GM19467 (cell line): Measurements from ENCODE around the gene AKAP13.

ENCODE experiments used
- ATAC-seq: cut with Tn5 transposase; IDR thresholded peaks from one replicate; pipeline ENCODE4 v1.9.1; 2021; ENCODE audit warnings: mild to moderate bottlenecking, moderate library complexity; ENCODE audit not compliant: unreplicated experiment

AKAP13 gene

DNA sequence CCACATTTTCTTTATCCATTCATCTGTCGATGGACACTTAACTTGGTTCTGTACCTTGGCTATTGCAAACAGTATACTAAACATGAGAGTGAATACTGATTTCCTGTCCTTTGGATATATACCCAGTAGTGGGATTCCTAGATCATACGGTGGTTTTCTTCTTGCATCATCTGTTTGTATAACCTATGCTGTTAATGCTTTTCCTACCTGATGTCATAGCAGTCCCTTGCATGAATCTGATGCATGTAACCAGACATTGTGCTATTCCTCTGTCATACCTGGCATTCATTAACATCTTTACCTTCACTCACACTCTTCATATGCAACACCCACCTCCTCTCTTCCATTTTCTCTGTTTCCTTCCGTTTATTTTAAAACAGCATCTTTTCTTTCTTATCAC lies 229.1 kb downstream of the AKAP13 start:
- no peak for ATAC-seq

DNA sequence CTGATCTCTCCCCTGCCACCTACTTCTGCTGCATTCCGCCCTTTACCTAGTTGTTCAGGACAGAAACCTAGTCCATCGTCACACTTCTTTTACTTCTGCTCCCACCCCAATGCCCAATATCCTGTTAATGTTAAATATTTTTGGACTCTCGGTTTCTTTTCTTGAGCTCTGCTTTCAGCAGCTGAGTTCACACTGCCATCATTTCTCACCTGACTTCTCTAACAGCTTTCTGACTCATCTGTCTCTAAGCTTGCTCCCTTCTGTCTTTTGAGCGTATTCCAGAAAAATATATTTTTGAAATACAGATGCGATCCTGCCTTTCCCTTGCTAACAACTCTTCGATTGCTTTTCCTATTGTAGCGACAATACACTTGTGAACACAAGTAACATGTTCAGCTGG lies 231.0 kb downstream of the AKAP13 start:
- no peak for ATAC-seq

- no peak for ATAC-seq
Measured at GRCh38 chr15:85614059-85614458, 233.7 kb downstream of the AKAP13 start.

DNA sequence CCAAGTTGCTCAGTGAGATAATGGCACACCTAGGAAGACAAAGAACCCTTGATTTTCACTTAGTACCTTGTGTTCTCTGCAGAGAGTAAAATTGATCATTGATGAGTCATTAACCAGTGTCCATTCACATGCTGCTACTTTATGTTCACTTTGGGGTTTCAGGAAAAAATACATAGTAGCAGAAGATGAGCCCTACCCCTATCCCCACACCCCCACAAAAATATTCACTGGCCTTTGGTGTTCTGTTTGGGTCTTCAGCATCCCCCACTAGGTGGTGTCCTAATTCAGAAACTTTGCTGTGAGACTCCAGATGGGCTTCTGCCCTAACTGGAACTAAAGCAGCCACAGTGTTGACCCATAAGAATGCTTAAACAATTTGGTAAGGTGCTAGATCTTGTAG lies 235.5 kb downstream of the AKAP13 start:
- ATAC-seq, result no peak

GRCh38 chr15:85616549-85617110 lies 236.2 kb downstream of the AKAP13 start:
- ATAC-seq, result no peak

- no peak for ATAC-seq
Measured at GRCh38 chr15:85618228-85618505, 237.8 kb downstream of the AKAP13 start.

- ATAC-seq, result no peak
Measured at GRCh38 chr15:85618956-85619491, 238.6 kb downstream of the AKAP13 start.

DNA sequence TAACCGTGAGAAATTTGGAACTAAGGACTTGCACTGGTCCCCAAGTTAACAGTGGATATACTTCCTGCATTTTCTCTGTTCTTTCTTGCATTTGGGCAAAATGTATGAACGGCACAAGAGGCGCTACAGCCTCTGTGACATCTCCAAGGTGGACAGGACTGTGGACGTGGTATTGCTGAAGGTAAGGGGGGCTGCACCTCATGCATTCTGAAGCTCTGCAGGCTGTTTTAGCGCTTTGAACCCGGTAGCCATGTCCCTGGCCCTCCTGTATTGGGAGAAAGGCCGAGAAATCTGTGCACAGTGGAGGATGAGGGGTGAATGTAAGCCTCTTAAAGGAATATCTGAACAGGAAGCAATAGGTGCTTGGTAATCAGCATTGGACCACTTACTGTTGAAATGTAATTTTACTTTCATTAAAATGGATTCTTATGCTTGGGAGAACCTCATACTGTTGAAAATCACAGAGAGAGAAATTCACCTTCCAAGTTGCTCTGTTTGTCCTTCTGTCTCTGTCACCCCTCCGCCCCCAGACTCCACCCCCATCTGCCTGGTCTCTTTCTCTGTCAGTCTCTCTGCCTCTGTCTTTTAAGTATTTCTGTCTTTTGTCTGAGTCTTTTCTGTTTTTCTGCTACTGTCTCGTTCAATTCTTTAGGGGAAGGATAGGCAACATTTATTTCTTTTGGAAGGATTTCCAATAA lies 239.7 kb downstream of the AKAP13 start:
- ATAC-seq, result no peak

GRCh38 chr15:85620690-85621049 lies 240.3 kb downstream of the AKAP13 start:
- ATAC-seq, result no peak

GRCh38 chr15:85621094-85621493 lies 240.7 kb downstream of the AKAP13 start:
- ATAC-seq, result no peak

DNA sequence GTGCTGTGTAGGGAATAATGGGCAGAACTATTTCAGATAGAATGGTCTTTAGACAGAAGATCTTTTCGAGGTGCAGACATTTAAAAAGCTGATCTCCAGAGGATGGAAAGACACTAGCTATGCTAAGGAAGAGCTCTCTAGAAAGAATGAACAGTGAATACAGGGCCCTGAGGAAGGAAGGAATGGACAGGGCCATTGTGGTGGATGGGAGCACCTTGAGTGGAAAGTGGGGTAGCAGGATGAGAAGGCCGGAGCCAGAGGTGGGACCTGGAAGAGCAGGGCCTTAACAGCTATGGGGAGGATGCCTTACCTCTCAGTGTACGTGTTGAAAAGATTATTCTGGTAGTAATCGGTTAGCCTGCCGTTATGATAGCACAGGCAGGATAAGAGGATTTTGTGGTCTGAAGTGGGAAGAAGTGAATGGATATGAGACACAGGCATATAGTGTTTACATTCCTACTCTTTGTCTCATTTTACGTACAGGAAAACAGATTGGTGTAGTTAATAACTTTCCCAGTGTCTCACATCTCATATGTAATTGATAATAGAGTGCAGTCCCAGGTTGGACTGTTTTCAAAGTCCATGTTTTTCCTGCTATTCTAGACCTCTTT lies 241.9 kb downstream of the AKAP13 start:
- ATAC-seq, result no peak

DNA sequence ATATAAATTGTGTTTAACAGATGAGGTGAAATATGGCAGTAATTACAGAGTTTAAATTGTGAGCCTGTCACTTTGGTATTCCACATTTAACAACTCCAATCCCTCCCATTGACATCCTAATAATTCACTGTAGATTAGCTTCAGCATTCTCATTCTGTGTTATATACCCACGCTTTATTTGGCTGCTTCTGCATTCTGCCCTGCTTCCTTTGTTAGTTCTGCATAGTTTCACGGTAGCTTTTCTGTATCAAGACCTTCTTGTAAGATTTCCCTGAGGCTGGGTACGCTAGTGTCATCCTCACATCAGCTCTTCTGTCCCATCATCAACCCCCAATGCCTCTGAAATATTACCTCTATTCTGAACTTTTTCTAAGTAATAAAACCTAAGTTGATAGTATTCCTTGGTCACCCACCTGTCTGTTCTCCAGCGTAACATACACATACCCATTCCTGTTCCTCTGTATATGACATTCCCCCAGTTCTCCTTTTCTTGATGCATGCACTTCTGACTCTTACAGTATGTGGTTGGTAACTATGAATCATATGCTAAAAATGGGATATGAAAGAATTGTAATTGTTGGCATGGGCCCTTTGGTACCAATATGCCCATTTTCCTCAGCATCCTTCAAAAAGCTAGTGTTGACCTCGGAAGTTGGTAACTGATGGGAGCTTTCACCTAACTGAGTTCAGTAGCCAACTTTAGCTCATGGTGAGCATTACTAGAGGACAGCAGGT lies 243.1 kb downstream of the AKAP13 start:
- no peak for ATAC-seq

DNA sequence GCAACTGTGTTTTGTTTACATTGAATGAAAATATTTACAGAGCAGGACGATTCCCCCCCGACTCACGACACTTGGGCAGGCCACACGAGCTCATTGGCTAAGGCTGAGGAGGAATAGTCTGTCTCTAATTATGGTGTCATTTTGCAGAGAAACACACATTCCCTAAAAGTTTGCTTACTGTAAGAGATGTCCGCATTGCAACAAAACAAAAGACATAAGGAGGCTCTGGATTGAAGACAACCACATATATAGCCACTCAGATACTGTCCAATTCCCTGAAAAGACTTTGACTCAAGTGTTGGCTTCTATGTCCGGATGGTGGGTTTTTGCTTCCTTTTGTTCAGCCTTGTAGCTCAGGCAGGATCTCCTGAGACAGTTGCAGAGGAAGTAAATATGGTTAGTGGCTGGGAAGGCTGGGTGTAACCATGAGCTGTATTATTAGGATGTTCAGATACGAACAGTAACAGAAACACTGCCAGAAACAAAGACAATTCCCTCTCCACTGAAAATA lies 243.9 kb downstream of the AKAP13 start:
- ATAC-seq, result no peak

GRCh38 chr15:85625166-85625830 lies 244.9 kb downstream of the AKAP13 start:
- ATAC-seq, result no peak

- ATAC-seq, result peak; percentile 58
Measured at GRCh38 chr15:85625856-85626255, 245.5 kb downstream of the AKAP13 start.

- no peak for ATAC-seq
Measured at GRCh38 chr15:85627213-85627935, 247.0 kb downstream of the AKAP13 start.

- ATAC-seq, result no peak
Measured at GRCh38 chr15:85630311-85630710, 249.9 kb downstream of the AKAP13 start.

DNA sequence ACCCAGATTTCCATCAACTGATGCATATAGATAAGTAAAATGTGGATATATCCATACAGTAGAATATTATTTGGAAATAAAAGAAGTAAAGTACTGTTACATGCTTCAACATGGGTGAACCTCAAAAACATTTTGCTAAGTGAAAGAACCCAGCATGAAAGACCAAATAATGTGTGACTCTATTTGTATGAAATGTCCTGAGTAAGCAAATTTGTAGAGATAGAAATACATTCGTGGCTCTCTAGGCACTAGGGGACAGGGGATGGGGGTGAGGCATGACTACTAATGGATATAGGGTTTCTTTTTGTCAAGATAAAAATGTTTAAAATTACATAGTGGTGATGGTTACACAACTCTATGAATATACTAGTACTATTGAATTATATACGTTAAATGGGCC lies 250.6 kb downstream of the AKAP13 start:
- no peak for ATAC-seq

DNA sequence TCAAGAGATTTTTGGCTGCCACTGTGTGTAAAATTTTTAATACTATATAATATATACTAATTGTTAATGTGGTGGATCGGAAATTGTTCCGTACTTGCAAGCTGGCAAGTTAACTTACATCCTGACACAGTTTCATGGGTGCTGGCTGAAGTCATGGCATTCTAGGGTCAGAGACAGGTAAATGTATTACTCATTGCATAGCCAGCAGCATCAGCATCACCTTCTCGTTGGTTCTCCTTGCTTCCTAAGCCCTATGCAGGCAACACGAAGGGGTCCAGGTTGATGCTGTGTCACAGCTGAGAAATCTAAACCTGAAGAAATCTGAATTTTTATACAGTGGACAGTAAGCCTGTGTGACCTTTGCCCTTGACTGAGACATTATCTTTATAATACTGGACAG lies 251.6 kb downstream of the AKAP13 start:
- no peak for ATAC-seq

DNA sequence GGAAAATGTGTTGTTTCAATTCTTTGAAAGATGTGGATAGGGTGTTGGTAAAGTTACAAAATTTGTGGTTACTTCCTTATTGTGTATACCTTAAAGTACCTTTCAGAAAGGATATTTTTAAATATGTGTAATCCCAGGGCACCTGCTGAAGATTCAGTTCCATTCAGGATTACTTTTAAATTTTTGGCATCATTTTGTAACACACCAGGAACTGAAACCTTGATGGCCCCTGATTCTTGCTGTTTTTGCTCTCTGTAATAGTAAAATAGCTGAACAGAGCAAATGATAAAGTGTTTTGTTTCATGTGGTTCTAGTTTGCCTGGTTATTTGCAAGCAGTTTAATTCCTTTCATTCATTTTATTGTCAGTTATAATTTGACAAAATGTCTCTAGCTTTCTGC lies 253.5 kb downstream of the AKAP13 start:
- ATAC-seq, result no peak
